AG04450 (cell line): ENCODE measurements around the gene ITCH. TPM values are rescaled to one million over a fixed set of nuclear protein-coding genes. Genes with fewer than 3 reads are reported as not detected.
"Not testable (repeated sequence)": the region's sequence is repeated elsewhere in the genome, so short reads cannot be mapped to it uniquely, and the experiment has no call there.

Source experiments
- CTCF ChIA-PET: fragments of 300-600, 350-600 bp; formaldehyde crosslinking; extraction: SDS; loops from one replicate; lab custom pipeline; 2022; ENCODE audit warnings: antibody characterized with exemption, inconsistent platforms; lab: Charles Lee
- POLR2A ChIA-PET: fragments of 350-600 bp; formaldehyde crosslinking; extraction: SDS; loops from one replicate; lab custom pipeline; 2021; ENCODE audit warnings: antibody characterized with exemption, inconsistent platforms; lab: Yijun Ruan, JAX
- DNase-seq: peaks from one replicate; pipeline ENCODE4 v3.0.0-alpha.2; 2011; ENCODE audit warnings: low read depth, low spot score
- H3K27ac ChIP-seq: one replicate; pipeline ENCODE4 v1.5.1; 2012; ENCODE audit warnings: low read depth, low read length, control low read depth
- H3K27me3 ChIP-seq: one replicate; pipeline ENCODE4 v1.6.0; 2012; ENCODE audit warnings: low read length; ENCODE audit not compliant: control insufficient read depth, insufficient read depth
- H3K4me3 ChIP-seq: 2 replicates; pipeline ENCODE4 v1.5.1; 2011; ENCODE audit warnings: mild to moderate bottlenecking, low read depth, low read length, control low read depth
- H3K9me3 ChIP-seq: 2 replicates; pipeline ENCODE4 v1.5.1; 2012; ENCODE audit warnings: low read length; ENCODE audit not compliant: control insufficient read depth, insufficient read depth
- CTCF ChIP-seq: IDR thresholded peaks from 2 replicates; pipeline ENCODE4 v1.5.1; 2011; ENCODE audit warnings: low read depth, low read length, control low read depth, inconsistent platforms
- polyA plus RNA-seq: library from polyadenylated mRNA; depleted of rRNA; stranded (reverse); fragments of >200 nt; gene quantifications from 2 replicates; pipeline ENCODE4 v1.2.3, GENCODE V29; 2011

Gene ITCH
- polyA plus RNA-seq, 1 experiment: 23.2 TPM

DNA sequence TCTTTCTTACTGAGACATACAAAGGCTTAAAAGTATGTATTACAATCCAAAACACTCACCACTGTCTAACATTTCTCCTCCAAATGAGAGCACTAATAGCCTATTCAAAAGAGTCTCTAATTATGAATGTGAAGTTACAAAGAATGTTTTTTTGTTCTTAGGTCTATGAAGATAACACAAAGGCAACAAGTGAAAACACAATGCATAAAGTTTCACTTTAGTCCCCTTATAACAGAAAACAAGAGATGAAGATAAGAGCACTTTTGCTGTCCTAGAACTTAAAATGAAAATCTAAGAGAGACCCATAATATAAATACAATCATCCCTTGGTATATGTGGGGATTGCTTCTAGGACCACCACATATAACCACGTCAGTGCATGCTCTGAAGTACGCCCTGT is 25.6 kb downstream of the ITCH start:
- ChIA-PET POLR2A (no interaction called here), CTCF (no interaction called here)

DNA sequence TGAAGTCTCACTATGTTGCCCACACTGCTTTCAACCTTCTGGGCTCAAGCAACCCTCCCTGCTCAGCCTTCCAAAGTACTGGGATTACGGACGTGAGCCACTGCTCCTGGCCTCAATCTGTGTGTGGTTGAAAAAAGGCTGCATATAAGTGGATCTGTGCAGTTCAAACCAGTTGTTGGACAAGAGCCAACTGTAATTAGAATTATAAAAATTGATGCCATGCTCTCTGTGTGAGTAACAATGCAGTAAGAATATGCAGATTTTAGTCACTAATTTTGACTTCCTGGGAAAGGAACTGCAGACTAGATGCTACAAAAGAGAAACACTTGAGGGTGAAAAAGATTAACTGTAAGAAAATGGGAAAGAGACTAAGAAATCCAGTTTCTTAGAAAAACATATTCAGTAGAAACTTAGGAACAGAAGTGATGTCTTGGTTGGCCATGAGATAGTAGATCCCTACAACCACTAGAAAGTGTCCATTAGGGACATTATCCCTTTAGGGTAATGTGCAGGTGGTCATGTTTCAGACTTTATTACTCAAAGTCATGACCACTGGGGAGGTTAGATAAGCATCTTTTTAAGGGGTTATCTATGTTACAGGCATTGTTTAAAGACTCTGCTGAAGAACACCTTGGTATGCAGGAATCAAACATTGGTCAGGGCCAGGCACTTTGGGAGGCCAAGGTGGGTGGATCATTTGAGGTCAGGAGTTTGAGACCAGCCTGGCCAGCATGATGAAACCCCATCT is 26.3 kb downstream of the ITCH start:
- POLR2A ChIA-PET: no interaction called here
- no peak overlapping the region for H3K4me3 ChIP-seq
- H3K27ac ChIP-seq: no peak overlapping the region

More for the DNA sequence above, 25.6 kb downstream of the ITCH start:
- no peak for TF ChIP-seq CTCF
- Histone ChIP-seq H3K27ac (no peak overlapping the region), H3K4me3 (no peak overlapping the region), H3K27me3 (no peaks in the 10 kb centered on the region), H3K9me3 (no peaks in the 10 kb centered on the region)
- DNase-seq: no peak

GRCh38 chr20:34389954-34390555 is 27.0 kb downstream of the ITCH start:
- H3K4me3 ChIP-seq: no peak overlapping the region
- CTCF ChIA-PET: interaction anchor here (1.1 kb wide), 1 partner anchor 77 kb away, joined by 5 read pairs; no protein-coding TSS in a partner anchor
- POLR2A ChIA-PET: interaction anchor here (1.0 to 1.4 kb wide), 2 partner anchors 27 to 77 kb away, joined by 3 to 4 read pairs; partner anchors contain the start of gene ITCH
- H3K27ac ChIP-seq: peak overlapping the region; percentile 59
- TF ChIP-seq CTCF: no peak
- no peak for DNase-seq
- H3K9me3 ChIP-seq: no peaks in the 10 kb centered on the region
- H3K27me3 ChIP-seq: no peaks in the 10 kb centered on the region

More for the DNA sequence above, 26.3 kb downstream of the ITCH start:
- Histone ChIP-seq H3K9me3 (no peaks in the 10 kb centered on the region), H3K27me3 (no peaks in the 10 kb centered on the region)
- CTCF ChIA-PET: no interaction called here
- TF ChIP-seq CTCF: no peak
- no peak for DNase-seq

DNA sequence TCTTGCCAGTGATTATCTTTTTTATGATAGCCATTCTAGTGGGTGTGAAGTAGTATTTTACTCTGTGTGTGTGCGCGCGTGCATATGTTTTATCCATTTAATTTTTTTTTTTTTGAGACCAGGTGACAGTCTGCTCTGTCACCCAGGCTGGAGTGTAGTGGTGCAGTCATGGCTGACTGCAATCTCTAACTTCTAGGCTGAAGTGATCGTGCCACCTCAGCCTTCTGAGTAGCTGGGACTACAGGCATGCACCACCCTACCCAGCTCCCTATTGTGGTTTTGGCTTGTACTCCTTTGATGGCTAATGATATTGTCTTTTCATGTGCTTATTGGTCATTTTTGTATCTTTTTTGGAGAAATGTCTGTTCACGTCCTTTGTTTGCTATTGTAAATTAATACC is 33.3 kb downstream of the ITCH start:
- no peak overlapping the region for H3K27ac ChIP-seq
- ChIA-PET POLR2A (interaction anchor here (0.7 kb wide), 1 partner anchor 456 kb away, joined by 6 read pairs; no protein-coding TSS in a partner anchor), CTCF (interaction anchor here (1.9 kb wide), 1 partner anchor 84 kb away, joined by 9 read pairs; no protein-coding TSS in a partner anchor)
- no peak overlapping the region for H3K4me3 ChIP-seq
- no peak for DNase-seq
- H3K9me3 ChIP-seq: no peaks in the 10 kb centered on the region
- no peak for TF ChIP-seq CTCF
- H3K27me3 ChIP-seq: no peaks in the 10 kb centered on the region

DNA sequence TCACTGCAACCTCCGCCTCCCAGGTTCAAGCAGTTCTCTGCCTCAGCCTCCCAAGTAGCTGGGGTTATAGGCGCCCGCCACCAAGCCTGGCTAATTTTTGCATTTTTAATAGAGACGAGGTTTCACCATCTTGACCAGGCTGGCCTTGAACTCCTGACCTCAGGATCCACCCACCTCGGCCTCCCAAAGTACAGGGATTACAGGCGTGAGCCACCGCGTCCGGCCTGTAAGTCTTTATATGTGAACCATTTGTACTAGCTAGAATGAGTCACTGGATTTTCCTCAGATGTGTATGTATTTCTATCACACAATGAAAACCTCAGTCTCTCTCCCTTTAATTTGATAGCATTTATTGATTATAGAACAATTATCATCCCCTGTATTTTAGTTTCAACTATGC is 34.0 kb downstream of the ITCH start:
- POLR2A ChIA-PET: interaction anchor here (0.7 kb wide), 1 partner anchor 456 kb away, joined by 6 read pairs; no protein-coding TSS in a partner anchor
- no peak for DNase-seq
- Histone ChIP-seq H3K27me3 (no peaks in the 10 kb centered on the region), H3K4me3 (no peak overlapping the region), H3K9me3 (no peaks in the 10 kb centered on the region), H3K27ac (no peak overlapping the region)
- no peak for TF ChIP-seq CTCF
- CTCF ChIA-PET: interaction anchor here (0.8 to 1.9 kb wide), 2 partner anchors 84 to 127 kb away, joined by 3 to 9 read pairs; no protein-coding TSS in a partner anchor

DNA sequence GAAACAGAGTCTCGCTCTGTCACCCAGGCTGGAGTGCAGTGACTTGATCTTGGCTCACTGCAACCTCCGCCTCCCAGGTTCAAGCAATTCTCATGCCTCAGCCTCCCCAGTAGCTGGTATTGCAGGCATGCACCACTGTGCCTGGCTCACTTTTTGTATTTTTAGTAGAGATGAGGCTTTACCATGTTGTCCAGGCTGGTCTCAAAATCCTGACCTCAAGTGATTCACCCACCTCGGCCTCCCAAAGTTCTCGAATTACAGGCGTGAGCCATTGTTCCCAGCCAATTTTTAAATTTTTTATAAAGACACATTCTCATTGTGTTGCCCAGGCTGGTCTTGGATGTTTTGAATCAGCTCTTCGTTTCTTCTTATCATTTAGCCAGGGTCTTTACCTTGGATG is 37.7 kb downstream of the ITCH start:
- DNase-seq: peak; percentile 24
- CTCF ChIA-PET: interaction anchor here (1.8 kb wide), 1 partner anchor 88 kb away, joined by 12 read pairs; no protein-coding TSS in a partner anchor
- H3K27me3 ChIP-seq, POLR2A ChIA-PET, H3K9me3 ChIP-seq, H3K4me3 ChIP-seq: not testable (repeated sequence)
- H3K27ac ChIP-seq: peak overlapping the region; percentile 11
